ENCODE measurements around the gene FBXO34. TPM values are rescaled to one million over a fixed set of nuclear protein-coding genes. Genes with fewer than 3 reads are reported as not detected.
A peak's percentile ranks its signal among the peaks of the same experiment; 100 is the strongest.
"Not testable (repeated sequence)": the region's sequence is repeated elsewhere in the genome, so short reads cannot be mapped to it uniquely, and the experiment has no call there.

FBXO34 gene
- total and polyA plus RNA-seq, 4 experiments from 2014 or later: 33.8 to 44.1 (median 42.9) TPM

GRCh38 chr14:55339770-55340169 is 68.5 kb downstream of the FBXO34 start:
- peaks cover 71% of the 10 kb centered on the region for H3K4me1 ChIP-seq (ENCODE audit: insufficient read depth, low read length)
- POLR2A ChIA-PET (ENCODE audit: partially characterized antibody): interaction anchor here (2.0 kb wide), 1 partner anchor 15 kb away, joined by 12 read pairs; no protein-coding TSS in a partner anchor
- H3K36me3 ChIP-seq (ENCODE audit: insufficient read depth, low read length): no peaks in the 10 kb centered on the region
- peaks cover 55 to 92% (median 70%) of the 10 kb centered on the region in 4 donors for H3K4me1 Mint-ChIP-seq
- DNase-seq: peak in 1 of 5 donors; percentile 14
- CTCF ChIA-PET (ENCODE audit: partially characterized antibody): interaction anchor here (1.0 to 5.5 kb wide), 2 partner anchors 15 to 42 kb away, joined by 4 to 80 read pairs; no protein-coding TSS in a partner anchor
- peak overlapping the region; percentile 38 to 96 (median 83) for H3K27ac Mint-ChIP-seq
- peaks cover 0 to 2% of the 10 kb centered on the region in 2 donors for H3K36me3 Mint-ChIP-seq
- no peaks in the 10 kb centered on the region for H3K27me3 ChIP-seq (ENCODE audit: insufficient read depth, low read length)
- no peaks in the 10 kb centered on the region for H3K9me3 Mint-ChIP-seq
- peak overlapping the region in 7 of 8 donors; percentile 21 to 60 (median 31) for H3K4me3 Mint-ChIP-seq
- no peaks in the 10 kb centered on the region for H3K27me3 Mint-ChIP-seq
- H3K27ac ChIP-seq (ENCODE audit: low read depth, low read length): no peak overlapping the region
- intact Hi-C loops (cut with micrococcal nuclease): loop anchor here (1.0 to 5.0 kb wide), 2 partner anchors 9 to 33 kb away; no protein-coding TSS in a partner anchor
- H3K4me3 ChIP-seq (ENCODE audit: low read length in 2 of 2): no peak overlapping the region
- H3K9me3 ChIP-seq (ENCODE audit: control insufficient read depth in 1 of 2, low read length in 2 of 2): no peaks in the 10 kb centered on the region

DNA sequence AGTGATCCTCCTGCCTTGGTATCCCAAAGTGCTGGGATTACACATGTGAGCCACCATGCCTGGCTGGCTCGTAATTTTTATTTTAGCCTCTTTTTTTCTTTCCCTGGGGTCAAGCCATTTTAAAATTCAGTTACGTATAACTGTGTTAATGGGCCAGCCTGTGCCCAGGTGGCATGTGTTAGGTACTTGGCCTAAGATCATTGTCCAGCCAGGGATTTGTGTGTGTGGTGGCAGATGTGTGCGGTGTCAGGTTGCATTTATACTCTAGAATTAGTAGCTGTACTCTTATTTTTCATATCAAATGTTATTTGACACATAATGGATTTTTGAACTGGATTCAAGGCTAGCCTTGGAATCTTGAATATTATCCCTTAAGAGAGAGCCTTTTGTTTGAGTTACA is 69.3 kb downstream of the FBXO34 start:
- H3K27me3 ChIP-seq (ENCODE audit: insufficient read depth, low read length): no peaks in the 10 kb centered on the region
- Mint-ChIP-seq H3K36me3 (peaks cover 0 to 2% of the 10 kb centered on the region in 2 donors), H3K9me3 (no peaks in the 10 kb centered on the region), H3K4me3 (peak overlapping the region in 2 of 8 donors; percentile 11 to 61), H3K27me3 (no peaks in the 10 kb centered on the region), H3K4me1 (peaks cover 54 to 92% (median 68%) of the 10 kb centered on the region in 4 donors), H3K27ac (peak overlapping the region in 4 of 7 donors; percentile 60 to 87 (median 80))
- H3K9me3 ChIP-seq (ENCODE audit: control insufficient read depth in 1 of 2, low read length in 2 of 2): no peaks in the 10 kb centered on the region
- H3K36me3 ChIP-seq (ENCODE audit: insufficient read depth, low read length): no peaks in the 10 kb centered on the region
- no peak for DNase-seq
- H3K4me1 ChIP-seq (ENCODE audit: insufficient read depth, low read length): peaks cover 64% of the 10 kb centered on the region
- no peak overlapping the region for H3K4me3 ChIP-seq (ENCODE audit: low read length in 2 of 2)
- POLR2A ChIA-PET (ENCODE audit: partially characterized antibody): interaction anchor here (2.0 kb wide), 1 partner anchor 14 kb away, joined by 12 read pairs; no protein-coding TSS in a partner anchor
- no peak overlapping the region for H3K27ac ChIP-seq (ENCODE audit: low read depth, low read length)
- CTCF ChIA-PET (ENCODE audit: partially characterized antibody): interaction anchor here (1.0 to 5.5 kb wide), 2 partner anchors 15 to 43 kb away, joined by 4 to 80 read pairs; no protein-coding TSS in a partner anchor
- intact Hi-C loops (cut with micrococcal nuclease): no loop called here

DNA sequence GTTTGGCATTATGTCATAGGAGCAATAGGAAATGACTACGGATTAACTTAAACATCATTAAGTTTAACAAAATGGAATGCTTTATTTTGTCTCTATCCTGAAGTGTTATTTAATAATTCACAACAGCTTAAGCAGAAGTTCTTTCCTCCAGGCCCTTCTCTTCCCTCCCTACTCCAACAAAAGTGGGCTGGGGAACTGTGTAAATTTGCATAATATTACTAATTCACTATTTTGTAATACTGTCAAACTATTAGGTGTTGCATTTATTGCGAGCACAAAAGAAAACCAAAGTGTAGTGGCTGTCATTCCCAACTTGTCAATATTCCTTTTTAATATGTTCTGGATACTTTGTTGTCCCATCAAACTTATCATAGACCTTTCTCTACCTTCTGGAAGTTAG is 70.6 kb downstream of the FBXO34 start:
- no peak for DNase-seq
- no peaks in the 10 kb centered on the region for H3K27me3 ChIP-seq (ENCODE audit: insufficient read depth, low read length)
- H3K4me1 ChIP-seq (ENCODE audit: insufficient read depth, low read length): peaks cover 51% of the 10 kb centered on the region
- peak overlapping the region in 4 of 7 donors; percentile 12 to 86 (median 50) for H3K27ac Mint-ChIP-seq
- intact Hi-C loops (cut with micrococcal nuclease): no loop called here
- H3K9me3 Mint-ChIP-seq: no peaks in the 10 kb centered on the region
- peaks cover 54 to 93% (median 69%) of the 10 kb centered on the region in 4 donors for H3K4me1 Mint-ChIP-seq
- no peaks in the 10 kb centered on the region for H3K36me3 ChIP-seq (ENCODE audit: insufficient read depth, low read length)
- POLR2A ChIA-PET (ENCODE audit: partially characterized antibody): interaction anchor here (0.5 to 1.8 kb wide), 2 partner anchors 13 to 1899 kb away, joined by 3 to 5 read pairs; no protein-coding TSS in a partner anchor
- no peaks in the 10 kb centered on the region for H3K9me3 ChIP-seq (ENCODE audit: control insufficient read depth in 1 of 2, low read length in 2 of 2)
- no peak overlapping the region for H3K4me3 ChIP-seq (ENCODE audit: low read length in 2 of 2)
- peaks cover 0 to 2% of the 10 kb centered on the region in 2 donors for H3K36me3 Mint-ChIP-seq
- CTCF ChIA-PET (ENCODE audit: partially characterized antibody): interaction anchor here (1.3 to 2.5 kb wide), 3 partner anchors 9 to 71 kb away, joined by 4 to 10 read pairs (median 7); partner anchors contain the start of gene FBXO34
- no peak overlapping the region for H3K27ac ChIP-seq (ENCODE audit: low read depth, low read length)
- H3K27me3 Mint-ChIP-seq: no peaks in the 10 kb centered on the region
- peak overlapping the region in 1 of 8 donors; percentile 15 for H3K4me3 Mint-ChIP-seq

GRCh38 chr14:55344582-55345163 is 73.5 kb downstream of the FBXO34 start:
- H3K27me3 ChIP-seq (ENCODE audit: insufficient read depth, low read length); H3K9me3 ChIP-seq (ENCODE audit: control insufficient read depth in 1 of 2, low read length in 2 of 2); H3K36me3 Mint-ChIP-seq; DNase-seq; H3K4me3 ChIP-seq (ENCODE audit: low read length in 2 of 2); intact Hi-C loops (cut with micrococcal nuclease); H3K9me3 Mint-ChIP-seq; H3K27ac ChIP-seq (ENCODE audit: low read depth, low read length); H3K36me3 ChIP-seq (ENCODE audit: insufficient read depth, low read length); POLR2A ChIA-PET (ENCODE audit: partially characterized antibody); H3K27me3 Mint-ChIP-seq: not testable (repeated sequence)
- H3K4me1 Mint-ChIP-seq: peaks cover 53 to 94% (median 69%) of the 10 kb centered on the region in 4 donors
- CTCF ChIA-PET (ENCODE audit: partially characterized antibody): interaction anchor here (2.3 kb wide), 1 partner anchor 10 kb away, joined by 18 read pairs; no protein-coding TSS in a partner anchor
- peak overlapping the region in 2 of 7 donors; percentile 11 to 59 for H3K27ac Mint-ChIP-seq
- H3K4me3 Mint-ChIP-seq: peak overlapping the region in 1 of 8 donors; percentile 36
- H3K4me1 ChIP-seq (ENCODE audit: insufficient read depth, low read length): peaks cover 53% of the 10 kb centered on the region

DNA sequence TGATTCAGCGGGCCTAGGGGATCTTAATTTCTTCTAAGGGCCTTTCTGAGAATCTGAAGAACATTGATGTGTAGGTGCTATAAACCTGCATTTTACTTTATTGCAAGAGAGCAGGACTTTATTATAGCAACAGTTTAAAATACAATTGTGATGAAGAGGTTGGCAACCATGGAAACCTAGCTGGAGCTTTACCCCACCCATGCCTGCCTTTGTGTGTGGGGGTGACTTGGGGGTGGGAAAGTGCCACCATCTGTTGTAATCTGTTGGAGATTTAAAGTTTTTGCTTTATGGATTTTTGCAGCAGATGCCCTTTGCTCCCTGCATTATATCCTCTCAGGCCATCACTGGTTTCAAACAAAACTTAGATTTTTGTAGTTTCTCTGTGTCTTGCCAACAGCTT is 75.8 kb downstream of the FBXO34 start:
- H3K36me3 Mint-ChIP-seq: peaks cover 5 to 20% of the 10 kb centered on the region in 2 donors
- Histone ChIP-seq H3K4me1 (ENCODE audit: insufficient read depth, low read length) (peaks cover 36% of the 10 kb centered on the region), H3K27me3 (ENCODE audit: insufficient read depth, low read length) (no peaks in the 10 kb centered on the region), H3K36me3 (ENCODE audit: insufficient read depth, low read length) (peaks cover 12% of the 10 kb centered on the region), H3K9me3 (ENCODE audit: control insufficient read depth in 1 of 2, low read length in 2 of 2) (no peaks in the 10 kb centered on the region), H3K4me3 (ENCODE audit: low read length in 2 of 2) (no peak overlapping the region), H3K27ac (ENCODE audit: low read depth, low read length) (no peak overlapping the region)
- ChIA-PET POLR2A (ENCODE audit: partially characterized antibody) (interaction anchor here (1.3 to 2.1 kb wide), 3 partner anchors 9 to 75 kb away, joined by 4 to 9 read pairs (median 9); no protein-coding TSS in a partner anchor), CTCF (ENCODE audit: partially characterized antibody) (interaction anchor here (1.3 to 14.0 kb wide), 4 partner anchors 8 to 79 kb away, joined by 8 to 348 read pairs (median 16); partner anchors contain the start of gene FBXO34)
- no peak for DNase-seq
- no peaks in the 10 kb centered on the region for H3K27me3 Mint-ChIP-seq
- peaks cover 37 to 78% (median 54%) of the 10 kb centered on the region in 4 donors for H3K4me1 Mint-ChIP-seq
- no peaks in the 10 kb centered on the region for H3K9me3 Mint-ChIP-seq
- no peak overlapping the region for H3K4me3 Mint-ChIP-seq
- intact Hi-C loops (cut with micrococcal nuclease): no loop called here
- peak overlapping the region in 4 of 7 donors; percentile 47 to 65 (median 51) for H3K27ac Mint-ChIP-seq

GRCh38 chr14:55347748-55348147 is 76.5 kb downstream of the FBXO34 start:
- Mint-ChIP-seq H3K9me3 (no peaks in the 10 kb centered on the region), H3K4me3 (peak overlapping the region in 2 of 8 donors; percentile 11 to 68), H3K4me1 (peaks cover 33 to 80% (median 53%) of the 10 kb centered on the region in 4 donors), H3K27ac (peak overlapping the region in 4 of 7 donors; percentile 7 to 80 (median 48)), H3K36me3 (peaks cover 5 to 23% of the 10 kb centered on the region in 2 donors), H3K27me3 (no peaks in the 10 kb centered on the region)
- CTCF ChIA-PET (ENCODE audit: partially characterized antibody): interaction anchor here (0.9 to 14.0 kb wide), 5 partner anchors 10 to 79 kb away, joined by 4 to 348 read pairs (median 5); partner anchors contain the start of gene FBXO34
- Histone ChIP-seq H3K27me3 (ENCODE audit: insufficient read depth, low read length) (no peaks in the 10 kb centered on the region), H3K4me3 (ENCODE audit: low read length in 2 of 2) (no peak overlapping the region), H3K9me3 (ENCODE audit: control insufficient read depth in 1 of 2, low read length in 2 of 2) (no peaks in the 10 kb centered on the region), H3K27ac (ENCODE audit: low read depth, low read length) (no peak overlapping the region), H3K4me1 (ENCODE audit: insufficient read depth, low read length) (peaks cover 37% of the 10 kb centered on the region), H3K36me3 (ENCODE audit: insufficient read depth, low read length) (peaks cover 12% of the 10 kb centered on the region)
- intact Hi-C loops (cut with micrococcal nuclease): loop anchor here (1.0 kb wide), 1 partner anchor 8 kb away; no protein-coding TSS in a partner anchor
- POLR2A ChIA-PET (ENCODE audit: partially characterized antibody): interaction anchor here (0.6 to 2.1 kb wide), 5 partner anchors 10 to 75 kb away, joined by 3 to 9 read pairs (median 5); no protein-coding TSS in a partner anchor
- no peak for DNase-seq

Measured in CD4-positive, alpha-beta memory T cell (primary cell).